GM18520 (cell line): Measurements from ENCODE around the gene MTFR1L.

Source experiments
- ATAC-seq: cut with Tn5 transposase; IDR thresholded peaks from one replicate; pipeline ENCODE4 v1.9.1; 2021; ENCODE audit not compliant: unreplicated experiment

The MTFR1L gene

GRCh38 chr1:25806418-25806817 is 13.3 kb upstream of the MTFR1L start:
- ATAC-seq = no peak

GRCh38 chr1:25807480-25808390 is 12.0 kb upstream of the MTFR1L start:
- ATAC-seq = no peak

DNA sequence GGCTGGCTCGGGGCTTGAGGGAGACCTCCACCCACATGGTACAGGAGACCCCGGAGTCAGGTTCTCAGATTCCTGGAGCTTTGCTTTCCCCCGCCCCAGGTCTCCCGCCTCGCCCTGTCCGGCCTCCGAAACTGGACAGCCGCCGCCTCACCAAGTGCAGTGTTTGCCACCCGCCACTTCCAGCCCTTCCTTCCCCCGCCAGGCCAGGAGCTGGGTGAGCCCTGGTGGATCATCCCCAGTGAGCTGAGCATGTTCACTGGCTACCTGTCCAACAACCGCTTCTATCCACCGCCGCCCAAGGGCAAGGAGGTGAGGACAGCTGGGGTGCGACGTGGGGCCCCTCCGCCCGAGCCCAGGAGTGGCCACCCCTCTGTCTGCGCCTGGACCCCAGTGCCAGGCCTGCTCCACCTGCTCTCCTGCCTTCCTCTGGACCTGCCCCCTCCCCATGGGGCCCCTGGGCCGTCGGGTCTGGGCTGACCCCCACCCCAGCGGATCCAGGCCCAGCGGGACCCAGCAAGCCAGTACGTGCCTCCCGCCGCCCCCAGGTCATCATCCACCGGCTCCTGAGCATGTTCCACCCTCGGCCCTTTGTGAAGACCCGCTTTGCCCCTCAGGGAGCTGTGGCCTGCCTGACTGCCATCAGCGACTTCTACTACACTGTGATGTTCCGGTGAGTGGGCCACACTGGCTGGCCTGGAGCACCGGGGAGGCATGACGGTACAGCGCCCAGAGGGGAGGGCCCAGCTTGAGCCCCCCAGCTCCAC is 11.1 kb upstream of the MTFR1L start:
- no peak for ATAC-seq

DNA sequence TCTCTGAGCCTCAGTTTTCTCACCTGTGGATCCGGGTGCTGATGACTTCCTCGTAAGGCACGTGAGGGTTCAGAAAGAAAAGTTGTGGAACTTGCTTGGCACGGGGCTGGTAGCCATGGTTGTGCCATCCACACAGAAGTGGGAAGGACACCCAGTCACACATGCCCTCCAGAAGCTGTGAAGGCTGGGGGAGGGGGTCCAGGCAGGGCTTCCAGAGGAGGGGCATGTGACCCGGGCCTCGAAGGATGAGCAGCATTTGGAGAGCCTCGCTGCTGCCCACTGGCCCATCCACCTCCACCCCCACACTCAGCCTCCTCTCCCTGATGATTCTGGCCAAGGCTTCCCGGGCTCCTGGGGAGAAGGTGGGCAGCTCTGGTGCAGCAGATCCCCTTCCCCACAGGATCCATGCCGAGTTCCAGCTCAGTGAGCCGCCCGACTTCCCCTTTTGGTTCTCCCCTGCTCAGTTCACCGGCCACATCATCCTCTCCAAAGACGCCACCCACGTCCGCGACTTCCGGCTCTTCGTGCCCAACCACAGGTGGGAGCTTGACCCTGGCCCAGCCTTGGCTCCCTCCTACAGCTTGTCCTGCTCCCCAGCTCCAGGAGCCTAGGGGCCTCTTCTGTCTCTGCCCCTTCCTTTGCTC is 10.3 kb upstream of the MTFR1L start:
- ATAC-seq = no peak

DNA sequence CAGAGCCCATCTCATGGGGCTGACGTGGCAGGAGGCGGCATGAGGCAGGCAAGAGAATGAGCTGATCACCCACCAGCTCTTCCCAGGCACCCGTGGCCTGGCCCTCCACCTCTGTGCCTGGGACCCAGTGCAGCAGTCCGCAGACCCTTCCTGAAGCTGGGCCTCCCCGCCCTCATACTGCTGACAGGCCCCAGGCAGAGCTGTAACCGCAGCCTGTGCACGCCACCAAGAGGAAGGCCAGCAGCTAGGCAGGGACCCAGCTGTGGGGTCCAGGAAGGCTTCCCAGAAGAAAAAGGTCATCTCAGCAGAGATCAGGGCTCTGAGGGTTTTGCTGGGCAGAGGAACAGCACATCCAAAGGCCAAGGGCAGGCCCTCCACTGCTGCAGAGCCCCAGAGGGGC is 9.8 kb upstream of the MTFR1L start:
- no peak for ATAC-seq

- no peak for ATAC-seq
These were observed 9.1 kb upstream of the MTFR1L start for GRCh38 chr1:25810341-25811299.

GRCh38 chr1:25811384-25812082 is 8.2 kb upstream of the MTFR1L start:
- ATAC-seq = no peak

- ATAC-seq = no peak
These were observed 6.6 kb upstream of the MTFR1L start for GRCh38 chr1:25813071-25813733.

DNA sequence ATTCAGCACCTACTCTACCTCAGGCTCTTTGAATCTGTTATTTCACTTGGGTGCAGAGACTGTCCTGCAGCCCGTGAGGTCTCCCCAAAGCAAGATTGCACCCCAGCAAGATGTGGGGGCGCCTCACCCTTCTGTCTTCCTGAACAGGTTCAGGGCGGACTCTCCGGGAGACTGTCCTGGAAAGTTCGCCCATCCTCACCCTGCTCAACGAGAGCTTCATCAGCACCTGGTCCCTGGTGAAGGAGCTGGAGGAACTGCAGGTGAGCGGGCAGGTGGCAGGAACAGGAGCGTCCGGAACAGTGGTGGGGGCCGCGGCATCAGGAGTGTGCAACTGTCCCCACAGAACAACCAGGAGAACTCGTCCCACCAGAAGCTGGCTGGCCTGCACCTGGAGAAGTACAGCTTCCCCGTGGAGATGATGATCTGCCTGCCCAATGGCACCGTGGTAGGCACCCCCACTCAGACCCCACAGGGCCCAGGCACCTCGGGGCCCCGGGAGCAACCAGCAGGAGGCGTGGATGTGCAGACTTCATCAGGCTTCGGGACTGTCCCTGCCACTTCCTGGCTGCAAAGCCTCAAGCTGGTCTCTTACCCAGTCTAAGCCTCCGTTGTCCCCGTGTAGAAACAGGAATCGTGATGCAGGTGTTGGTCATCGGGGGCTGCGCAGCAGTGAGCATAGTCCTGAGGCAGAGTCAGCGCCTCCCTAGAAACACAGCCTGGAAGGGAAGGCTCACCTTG is 5.9 kb upstream of the MTFR1L start:
- no peak for ATAC-seq

- ATAC-seq = no peak
These were observed 5.1 kb upstream of the MTFR1L start for GRCh38 chr1:25814549-25815087.

DNA sequence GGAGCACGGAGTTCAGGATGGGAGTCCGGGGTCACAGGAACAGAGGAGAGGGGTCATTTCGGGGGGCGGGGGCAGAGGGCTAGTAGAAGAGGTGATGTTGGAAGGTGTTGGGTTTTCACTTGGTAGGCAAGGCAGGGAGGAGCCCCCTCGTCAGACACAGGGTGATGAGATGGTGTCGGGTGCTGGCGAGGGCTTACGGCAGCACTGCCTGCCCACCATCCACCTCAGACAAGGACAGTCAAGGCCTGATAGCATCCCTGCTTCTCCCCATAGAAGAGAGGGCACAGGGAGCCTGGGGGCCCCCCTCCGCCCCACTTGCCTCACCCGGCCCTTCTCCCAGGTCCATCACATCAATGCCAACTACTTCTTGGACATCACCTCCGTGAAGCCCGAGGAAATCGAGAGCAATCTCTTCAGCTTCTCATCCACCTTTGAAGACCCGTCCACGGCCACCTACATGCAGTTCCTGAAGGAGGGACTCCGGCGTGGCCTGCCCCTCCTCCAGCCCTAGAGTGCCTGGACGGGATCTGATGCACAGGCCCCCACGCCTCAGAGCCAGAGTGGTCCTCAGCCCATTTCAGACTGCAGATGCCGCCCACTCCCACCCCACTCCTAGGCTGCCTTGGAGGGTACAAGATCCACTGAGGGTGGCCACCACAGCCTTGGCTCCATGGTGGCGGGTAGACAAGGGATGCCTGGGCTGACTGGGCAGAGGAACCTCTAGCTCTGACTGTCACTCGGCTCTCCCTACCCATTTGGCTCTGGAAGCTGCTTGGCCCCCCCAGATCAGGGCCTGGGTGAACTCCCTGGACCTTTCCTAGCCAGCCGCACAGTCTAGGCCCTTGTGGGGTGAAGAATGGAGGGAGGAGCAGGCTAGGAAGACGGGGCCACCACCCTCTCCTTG is 4.3 kb upstream of the MTFR1L start:
- ATAC-seq = no peak

- no peak for ATAC-seq
These were observed 3.5 kb upstream of the MTFR1L start for GRCh38 chr1:25816112-25816718.

DNA sequence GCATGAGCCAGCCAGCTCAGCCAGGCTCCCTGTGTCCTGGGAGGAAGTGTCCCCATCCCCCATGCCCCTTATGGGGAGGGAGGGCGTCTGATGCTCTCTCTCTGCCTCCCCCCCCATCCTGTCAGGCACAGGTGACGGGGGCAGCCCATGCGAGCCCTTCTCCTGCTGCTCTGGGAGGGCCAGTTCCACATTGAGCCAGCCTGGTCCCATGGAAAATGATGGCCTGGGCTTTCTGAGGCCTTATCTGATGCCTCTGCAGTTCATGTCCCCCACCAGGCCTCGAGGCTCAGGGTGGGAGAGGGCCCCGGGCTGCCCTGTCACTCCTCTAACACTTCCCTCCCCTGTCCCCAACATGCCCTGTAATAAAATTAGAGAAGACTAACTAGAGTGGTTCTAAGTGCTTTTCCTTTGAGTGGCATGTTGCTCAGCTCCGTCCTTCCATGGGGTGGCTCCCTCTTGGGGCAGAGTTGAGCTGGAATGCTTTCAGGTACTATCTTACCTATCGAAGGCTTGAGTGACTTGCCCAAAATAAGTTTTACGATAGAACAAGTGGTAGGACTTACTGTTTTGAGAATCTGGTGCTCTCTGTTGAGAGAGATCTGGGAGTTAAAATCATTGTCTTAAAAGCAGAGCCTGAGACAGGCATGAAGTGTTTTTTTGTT is 1.8 kb upstream of the MTFR1L start:
- no peak for ATAC-seq

- ATAC-seq = no peak
These were observed 1.2 kb upstream of the MTFR1L start for GRCh38 chr1:25818569-25818968.

GRCh38 chr1:25820247-25821111 is 725 bp downstream of the MTFR1L start:
- ATAC-seq = peak; percentile 23

DNA sequence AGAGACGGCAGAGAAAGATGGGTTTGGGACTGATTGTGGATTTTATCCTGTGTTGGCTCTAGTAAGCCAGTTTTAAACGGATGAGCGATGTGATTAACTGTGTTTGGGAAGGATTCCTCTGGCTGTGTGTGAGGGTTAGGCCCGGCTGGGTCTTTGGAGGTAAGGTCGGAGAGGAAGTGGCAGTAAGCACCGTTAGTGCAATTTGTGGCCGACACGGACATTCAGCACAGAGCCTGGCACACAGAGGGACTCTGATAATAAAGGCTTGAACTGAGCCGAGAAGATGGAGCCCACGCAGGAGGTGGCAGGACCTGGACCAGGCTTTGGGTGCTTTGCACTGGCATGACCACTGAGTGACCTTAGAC is 1.3 kb downstream of the MTFR1L start:
- ATAC-seq = no peak
